HEK293 (cell line): Measurements from ENCODE around the gene PCLAF.

ENCODE experiments used
- BCL11A ChIP-seq: fragments of 450-650 bp; formaldehyde crosslinking; IDR thresholded peaks from 2 replicates; pipeline ENCODE4 v1.5.1; 2016; ENCODE audit warnings: low read depth, missing biosample characterization, missing genetic modification characterization
- TCF7L2 ChIP-seq: IDR thresholded peaks from 2 replicates; pipeline ENCODE4 v1.6.1; 2011; ENCODE audit warnings: low read depth, mild to moderate bottlenecking, inconsistent platforms, low read length, moderate library complexity, borderline replicate concordance
- ZNF121 ChIP-seq: fragments of 450-650 bp; formaldehyde crosslinking; IDR thresholded peaks from 2 replicates; pipeline ENCODE4 v1.5.1; 2016; ENCODE audit warnings: missing biosample characterization, missing genetic modification characterization
- ZNF133 ChIP-seq: fragments of 450-650 bp; formaldehyde crosslinking; IDR thresholded peaks from 2 replicates; pipeline ENCODE4 v1.5.1; 2016; ENCODE audit warnings: missing biosample characterization, missing genetic modification characterization
- ZNF394 ChIP-seq: fragments of 450-650 bp; formaldehyde crosslinking; IDR thresholded peaks from 2 replicates; pipeline ENCODE4 v1.5.1; 2016; ENCODE audit warnings: missing biosample characterization, missing genetic modification characterization, mild to moderate bottlenecking, moderate library complexity, borderline replicate concordance
- ZNF639 ChIP-seq: fragments of 450-650 bp; formaldehyde crosslinking; IDR thresholded peaks from 2 replicates; pipeline ENCODE4 v1.5.1; 2016; ENCODE audit warnings: missing biosample characterization, missing genetic modification characterization
- ZNF660 ChIP-seq: fragments of 450-650 bp; IDR thresholded peaks from 2 replicates; pipeline ENCODE4 v1.5.1; 2018; ENCODE audit warnings: missing biosample characterization, mild to moderate bottlenecking, missing genetic modification characterization
- ZSCAN5A ChIP-seq: fragments of 450-650 bp; formaldehyde crosslinking; IDR thresholded peaks from 2 replicates; pipeline ENCODE4 v1.5.1; 2016; ENCODE audit warnings: missing biosample characterization, missing genetic modification characterization
- TF ChIP-seq, protein P1 (sequence below): fragments of 450-650 bp; formaldehyde crosslinking; IDR thresholded peaks from 2 replicates; pipeline ENCODE4 v1.5.1; 2016; ENCODE audit warnings: missing biosample characterization, missing genetic modification characterization

GRCh38 chr15:64429448-64429847 is 48.2 kb upstream of the PCLAF start:
- TF ChIP-seq ZNF394 (tag by site-specific recombination): no peak
- TF ChIP-seq, protein P1, sequence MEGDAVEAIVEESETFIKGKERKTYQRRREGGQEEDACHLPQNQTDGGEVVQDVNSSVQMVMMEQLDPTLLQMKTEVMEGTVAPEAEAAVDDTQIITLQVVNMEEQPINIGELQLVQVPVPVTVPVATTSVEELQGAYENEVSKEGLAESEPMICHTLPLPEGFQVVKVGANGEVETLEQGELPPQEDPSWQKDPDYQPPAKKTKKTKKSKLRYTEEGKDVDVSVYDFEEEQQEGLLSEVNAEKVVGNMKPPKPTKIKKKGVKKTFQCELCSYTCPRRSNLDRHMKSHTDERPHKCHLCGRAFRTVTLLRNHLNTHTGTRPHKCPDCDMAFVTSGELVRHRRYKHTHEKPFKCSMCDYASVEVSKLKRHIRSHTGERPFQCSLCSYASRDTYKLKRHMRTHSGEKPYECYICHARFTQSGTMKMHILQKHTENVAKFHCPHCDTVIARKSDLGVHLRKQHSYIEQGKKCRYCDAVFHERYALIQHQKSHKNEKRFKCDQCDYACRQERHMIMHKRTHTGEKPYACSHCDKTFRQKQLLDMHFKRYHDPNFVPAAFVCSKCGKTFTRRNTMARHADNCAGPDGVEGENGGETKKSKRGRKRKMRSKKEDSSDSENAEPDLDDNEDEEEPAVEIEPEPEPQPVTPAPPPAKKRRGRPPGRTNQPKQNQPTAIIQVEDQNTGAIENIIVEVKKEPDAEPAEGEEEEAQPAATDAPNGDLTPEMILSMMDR: no peak
- no peak for TF ChIP-seq ZNF133 (tag by site-specific recombination)
- no peak for TF ChIP-seq TCF7L2
- TF ChIP-seq ZNF639: no peak
- TF ChIP-seq BCL11A (tag by site-specific recombination): no peak
- TF ChIP-seq ZSCAN5A (tag by site-specific recombination): no peak
- no peak for TF ChIP-seq ZNF660 (tag by site-specific recombination)
- no peak for TF ChIP-seq ZNF121 (tag by site-specific recombination)
